HepG2 (cell line): Measurements from ENCODE around the gene JMJD8.

Experiments used
- EZH2 ChIP-seq: conservative IDR thresholded peaks from 2 replicates; pipeline ENCODE4 v1.6.1; 2012; ENCODE audit warnings: mild to moderate bottlenecking, low read depth, low read length, moderate library complexity
- NFE2L2 ChIP-seq: fragments of 150-350 bp; IDR thresholded peaks from 2 replicates; pipeline ENCODE4 v1.6.1; 2014; ENCODE audit warnings: low read length
- YEATS2 ChIP-seq: sonication (generic); formaldehyde crosslinking; IDR thresholded peaks from 2 replicates; pipeline ENCODE4 v1.4.0; 2020; ENCODE audit warnings: missing genetic modification reagents, borderline replicate concordance
- ZBTB20 ChIP-seq: sonication (generic); formaldehyde crosslinking; IDR thresholded peaks from 2 replicates; pipeline ENCODE4 v1.8.1; 2023; ENCODE audit warnings: missing genetic modification reagents, low read depth, mild to moderate bottlenecking, borderline replicate concordance
- ZNF530 ChIP-seq: sonication (generic); formaldehyde crosslinking; IDR thresholded peaks from 2 replicates; pipeline ENCODE4 v1.5.0; 2020; ENCODE audit warnings: low read depth, mild to moderate bottlenecking, missing genetic modification reagents
- TF ChIP-seq, protein P1 (sequence below): sonication (generic); formaldehyde crosslinking; IDR thresholded peaks from 2 replicates; pipeline ENCODE4 v1.4.0; 2020; ENCODE audit warnings: missing genetic modification reagents
- TF ChIP-seq, protein P2 (sequence below): sonication (generic); formaldehyde crosslinking; IDR thresholded peaks from 2 replicates; pipeline ENCODE4 v1.4.0; 2020; ENCODE audit warnings: missing genetic modification reagents
- TF ChIP-seq, protein P3 (sequence below): sonication (generic); formaldehyde crosslinking; IDR thresholded peaks from 2 replicates; pipeline ENCODE4 v1.4.0; 2020; ENCODE audit warnings: mild to moderate bottlenecking, low read depth, missing genetic modification reagents

DNA sequence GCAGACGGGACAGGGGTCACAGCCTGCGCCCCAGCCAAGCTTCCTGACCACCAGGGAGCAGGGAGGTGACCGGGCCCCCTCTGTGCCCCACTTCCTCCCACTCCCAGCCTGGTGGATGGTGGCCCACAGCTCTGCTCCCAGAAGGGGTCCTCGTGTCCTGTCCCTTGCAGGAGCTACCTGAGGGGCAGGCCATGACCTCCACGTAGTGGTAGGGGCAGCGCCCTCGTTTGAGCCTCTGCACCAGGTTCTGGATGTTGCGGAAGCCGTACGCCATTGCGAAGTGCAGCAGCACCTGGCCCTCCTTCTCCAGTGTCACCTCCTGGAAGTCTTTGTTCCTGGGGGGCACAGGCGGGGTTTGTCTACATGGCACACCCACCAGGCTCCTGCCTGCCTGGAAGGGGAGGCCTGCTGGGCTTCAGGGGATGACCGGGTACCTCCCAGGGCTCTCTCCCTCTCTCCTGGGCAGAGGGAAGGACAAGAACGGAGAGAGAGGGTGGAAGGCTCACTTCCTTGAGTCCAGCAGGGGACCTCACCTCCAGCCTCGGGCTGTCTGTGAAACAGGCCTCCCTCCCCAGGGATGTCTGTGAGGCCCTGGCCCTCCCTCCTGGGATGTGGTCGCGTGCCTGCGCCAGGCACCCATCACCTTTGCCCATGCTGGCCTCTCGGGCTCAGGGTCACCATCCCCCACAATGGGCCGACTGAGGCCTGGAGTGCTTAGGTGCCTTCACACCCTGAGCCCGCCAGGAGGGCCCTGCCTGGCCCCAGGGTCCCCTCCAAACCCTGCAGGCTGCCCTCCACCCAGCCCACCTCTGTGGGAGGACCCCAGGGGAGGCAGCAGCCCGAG, 46.8 kb upstream of the JMJD8 start:
- TF ChIP-seq YEATS2 (CRISPR knock-in tag) (no peak), ZNF530 (CRISPR knock-in tag) (no peak), ZBTB20 (CRISPR knock-in tag) (no peak), EZH2 (no peak), NFE2L2 (no peak)
- TF ChIP-seq, protein P1, sequence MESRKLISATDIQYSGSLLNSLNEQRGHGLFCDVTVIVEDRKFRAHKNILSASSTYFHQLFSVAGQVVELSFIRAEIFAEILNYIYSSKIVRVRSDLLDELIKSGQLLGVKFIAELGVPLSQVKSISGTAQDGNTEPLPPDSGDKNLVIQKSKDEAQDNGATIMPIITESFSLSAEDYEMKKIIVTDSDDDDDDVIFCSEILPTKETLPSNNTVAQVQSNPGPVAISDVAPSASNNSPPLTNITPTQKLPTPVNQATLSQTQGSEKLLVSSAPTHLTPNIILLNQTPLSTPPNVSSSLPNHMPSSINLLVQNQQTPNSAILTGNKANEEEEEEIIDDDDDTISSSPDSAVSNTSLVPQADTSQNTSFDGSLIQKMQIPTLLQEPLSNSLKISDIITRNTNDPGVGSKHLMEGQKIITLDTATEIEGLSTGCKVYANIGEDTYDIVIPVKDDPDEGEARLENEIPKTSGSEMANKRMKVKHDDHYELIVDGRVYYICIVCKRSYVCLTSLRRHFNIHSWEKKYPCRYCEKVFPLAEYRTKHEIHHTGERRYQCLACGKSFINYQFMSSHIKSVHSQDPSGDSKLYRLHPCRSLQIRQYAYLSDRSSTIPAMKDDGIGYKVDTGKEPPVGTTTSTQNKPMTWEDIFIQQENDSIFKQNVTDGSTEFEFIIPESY = no peak
- TF ChIP-seq, protein P2, sequence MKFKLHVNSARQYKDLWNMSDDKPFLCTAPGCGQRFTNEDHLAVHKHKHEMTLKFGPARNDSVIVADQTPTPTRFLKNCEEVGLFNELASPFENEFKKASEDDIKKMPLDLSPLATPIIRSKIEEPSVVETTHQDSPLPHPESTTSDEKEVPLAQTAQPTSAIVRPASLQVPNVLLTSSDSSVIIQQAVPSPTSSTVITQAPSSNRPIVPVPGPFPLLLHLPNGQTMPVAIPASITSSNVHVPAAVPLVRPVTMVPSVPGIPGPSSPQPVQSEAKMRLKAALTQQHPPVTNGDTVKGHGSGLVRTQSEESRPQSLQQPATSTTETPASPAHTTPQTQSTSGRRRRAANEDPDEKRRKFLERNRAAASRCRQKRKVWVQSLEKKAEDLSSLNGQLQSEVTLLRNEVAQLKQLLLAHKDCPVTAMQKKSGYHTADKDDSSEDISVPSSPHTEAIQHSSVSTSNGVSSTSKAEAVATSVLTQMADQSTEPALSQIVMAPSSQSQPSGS = no peak
- TF ChIP-seq, protein P3, sequence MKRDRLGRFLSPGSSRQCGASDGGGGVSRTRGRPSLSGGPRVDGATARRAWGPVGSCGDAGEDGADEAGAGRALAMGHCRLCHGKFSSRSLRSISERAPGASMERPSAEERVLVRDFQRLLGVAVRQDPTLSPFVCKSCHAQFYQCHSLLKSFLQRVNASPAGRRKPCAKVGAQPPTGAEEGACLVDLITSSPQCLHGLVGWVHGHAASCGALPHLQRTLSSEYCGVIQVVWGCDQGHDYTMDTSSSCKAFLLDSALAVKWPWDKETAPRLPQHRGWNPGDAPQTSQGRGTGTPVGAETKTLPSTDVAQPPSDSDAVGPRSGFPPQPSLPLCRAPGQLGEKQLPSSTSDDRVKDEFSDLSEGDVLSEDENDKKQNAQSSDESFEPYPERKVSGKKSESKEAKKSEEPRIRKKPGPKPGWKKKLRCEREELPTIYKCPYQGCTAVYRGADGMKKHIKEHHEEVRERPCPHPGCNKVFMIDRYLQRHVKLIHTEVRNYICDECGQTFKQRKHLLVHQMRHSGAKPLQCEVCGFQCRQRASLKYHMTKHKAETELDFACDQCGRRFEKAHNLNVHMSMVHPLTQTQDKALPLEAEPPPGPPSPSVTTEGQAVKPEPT = no peak
